ENCODE results near the gene FOXJ1.

- TF ChIP-seq, protein P1, sequence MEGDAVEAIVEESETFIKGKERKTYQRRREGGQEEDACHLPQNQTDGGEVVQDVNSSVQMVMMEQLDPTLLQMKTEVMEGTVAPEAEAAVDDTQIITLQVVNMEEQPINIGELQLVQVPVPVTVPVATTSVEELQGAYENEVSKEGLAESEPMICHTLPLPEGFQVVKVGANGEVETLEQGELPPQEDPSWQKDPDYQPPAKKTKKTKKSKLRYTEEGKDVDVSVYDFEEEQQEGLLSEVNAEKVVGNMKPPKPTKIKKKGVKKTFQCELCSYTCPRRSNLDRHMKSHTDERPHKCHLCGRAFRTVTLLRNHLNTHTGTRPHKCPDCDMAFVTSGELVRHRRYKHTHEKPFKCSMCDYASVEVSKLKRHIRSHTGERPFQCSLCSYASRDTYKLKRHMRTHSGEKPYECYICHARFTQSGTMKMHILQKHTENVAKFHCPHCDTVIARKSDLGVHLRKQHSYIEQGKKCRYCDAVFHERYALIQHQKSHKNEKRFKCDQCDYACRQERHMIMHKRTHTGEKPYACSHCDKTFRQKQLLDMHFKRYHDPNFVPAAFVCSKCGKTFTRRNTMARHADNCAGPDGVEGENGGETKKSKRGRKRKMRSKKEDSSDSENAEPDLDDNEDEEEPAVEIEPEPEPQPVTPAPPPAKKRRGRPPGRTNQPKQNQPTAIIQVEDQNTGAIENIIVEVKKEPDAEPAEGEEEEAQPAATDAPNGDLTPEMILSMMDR (IDR thresholded peaks at IDR 0.05), result no peak
- TF ChIP-seq POLR2A (IDR thresholded peaks at IDR 0.05), result no peak
Measured at GRCh38 chr17:76111956-76112355, 29.1 kb downstream of the FOXJ1 start.
